ENCODE results near the gene HPSE2. TPM values are rescaled to one million over a fixed set of nuclear protein-coding genes. Genes with fewer than 3 reads are reported as not detected.

Gene HPSE2
- polyA plus RNA-seq, 2 of the 4 experiments (the other 2 are of a cell fraction): not detected

Small RNA genes within 50 kb of the gene (small RNA-seq; reads per million reads assigned to genes)
- gene MIR4685 (0 reads per million in 6 experiments), gene MIR6507 (0 reads per million in 6 experiments)

Other genes starting within 250 kb of the HPSE2 start
- gene CNNM1, start 93.5 kb upstream of the HPSE2 start, polyA plus RNA-seq (2011; rRNA removed): 14.2 and 17.0 TPM in 2 replicates
- 12.5 to 17.7 TPM (median 17.5 TPM) in 3 replicates for gene CNNM1, start 93.5 kb upstream of the HPSE2 start, polyA plus RNA-seq (2017; fragmentation: RNase III; extraction: RNeasy Plus Mini Kit Qiagen cat#74134 plus additional on column Dnase treatment)
- gene GOT1, start 194.8 kb upstream of the HPSE2 start, polyA plus RNA-seq (2011; rRNA removed): 34.9 and 55.7 TPM in 2 replicates
- 27.6 to 31.3 TPM (median 31.1 TPM) in 3 replicates for gene GOT1, start 194.8 kb upstream of the HPSE2 start, polyA plus RNA-seq (2017; fragmentation: RNase III; extraction: RNeasy Plus Mini Kit Qiagen cat#74134 plus additional on column Dnase treatment)

Data from A549 (cell line).